GM15510 (cell line): ENCODE measurements around the gene WWC1.

Experiments
- POLR2A ChIP-seq: IDR thresholded peaks from 3 replicates; pipeline ENCODE4 v1.6.1; 2011; ENCODE audit warnings: borderline replicate concordance; ENCODE audit not compliant: insufficient read length; ENCODE audit errors: extremely low read depth

Gene WWC1

DNA sequence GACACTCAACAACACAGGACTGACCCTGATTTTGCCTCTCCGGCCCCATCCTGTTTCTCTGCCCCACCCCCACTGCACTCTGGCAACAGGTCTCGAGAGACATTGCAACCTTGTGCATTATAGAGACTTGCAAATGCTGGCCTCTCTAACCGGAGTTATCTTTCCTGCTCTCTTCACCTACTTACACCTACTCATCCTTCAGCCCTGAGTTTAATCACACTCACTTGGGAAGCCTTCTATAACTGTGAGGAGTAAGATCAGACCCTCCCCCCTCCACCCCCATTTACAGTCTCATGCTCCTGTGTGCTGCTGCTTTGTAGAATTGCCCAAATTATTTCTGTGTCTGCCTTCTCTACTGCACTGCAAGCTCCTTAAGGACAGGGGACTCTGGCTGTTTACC lies 42.8 kb downstream of the WWC1 start:
- TF ChIP-seq POLR2A: no peak

DNA sequence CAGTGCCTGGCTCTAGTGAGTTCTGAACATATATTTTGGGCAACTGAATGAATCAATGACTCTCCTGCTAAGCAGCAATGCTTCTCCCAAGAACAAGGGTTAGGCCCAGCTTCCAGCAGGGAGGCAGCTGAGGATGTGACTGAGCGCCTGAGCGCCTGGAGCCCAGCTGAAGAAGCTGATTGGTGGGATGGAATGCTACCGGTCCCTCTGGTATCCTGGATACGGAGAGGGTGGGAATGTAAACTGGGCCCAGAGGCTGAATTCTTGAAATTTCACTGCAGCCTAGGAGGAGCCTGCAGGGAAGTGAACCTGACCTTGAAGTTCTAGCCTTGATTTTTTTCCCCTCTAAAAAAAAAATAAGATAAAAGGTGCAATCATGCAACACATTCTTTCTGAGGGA lies 43.2 kb downstream of the WWC1 start:
- TF ChIP-seq POLR2A: no peak

DNA sequence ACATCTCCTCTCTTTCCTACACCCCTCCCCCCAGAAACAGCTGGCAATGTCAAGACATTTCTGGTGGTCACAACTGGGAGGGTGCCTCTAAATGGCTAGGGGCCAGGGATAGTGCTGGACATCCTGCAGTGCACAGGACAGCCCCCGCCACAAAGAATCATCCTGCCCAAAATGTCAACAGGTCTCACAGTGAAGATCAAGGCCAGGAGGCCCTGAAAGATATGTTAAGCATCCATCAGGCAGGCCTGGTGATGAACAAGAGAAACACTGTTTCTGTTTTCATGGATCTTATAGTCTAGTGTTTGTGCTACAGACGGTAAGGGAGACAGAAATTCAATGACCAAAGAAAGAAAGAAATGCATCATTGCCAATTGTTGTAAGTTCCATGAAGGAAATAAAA lies 45.9 kb downstream of the WWC1 start:
- no peak for TF ChIP-seq POLR2A

DNA sequence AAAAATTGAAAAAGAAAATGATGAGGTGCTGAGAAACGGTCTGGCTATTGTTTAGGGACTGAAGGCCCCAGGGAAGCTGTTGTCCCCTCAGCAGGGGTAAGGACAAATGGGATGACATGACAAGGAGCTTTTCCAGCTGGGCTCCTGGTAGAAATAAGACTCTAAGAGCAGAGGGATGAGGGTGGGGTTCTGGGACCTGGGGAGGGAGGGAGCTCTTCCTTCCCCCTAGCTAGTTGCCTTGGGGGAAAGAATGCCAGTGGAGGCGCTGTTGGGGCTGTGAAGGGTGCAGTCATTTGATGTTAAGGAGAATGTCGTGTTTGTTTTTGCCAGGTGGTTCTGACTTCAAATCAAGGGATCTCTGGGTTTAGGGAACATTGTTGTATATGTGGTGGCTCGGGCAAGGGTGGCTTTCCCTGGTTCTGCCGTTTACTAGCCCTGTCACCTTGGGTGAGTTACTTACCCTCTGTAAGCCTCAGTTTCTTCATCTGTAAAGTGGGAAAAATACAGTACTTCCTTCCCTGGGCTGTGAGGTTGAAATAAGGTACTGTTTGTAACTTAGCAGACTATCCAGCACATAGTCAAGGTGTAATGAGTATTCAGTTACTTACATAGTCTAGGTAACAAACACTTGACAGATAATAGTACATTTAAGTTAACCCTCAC lies 47.8 kb downstream of the WWC1 start:
- no peak for TF ChIP-seq POLR2A

DNA sequence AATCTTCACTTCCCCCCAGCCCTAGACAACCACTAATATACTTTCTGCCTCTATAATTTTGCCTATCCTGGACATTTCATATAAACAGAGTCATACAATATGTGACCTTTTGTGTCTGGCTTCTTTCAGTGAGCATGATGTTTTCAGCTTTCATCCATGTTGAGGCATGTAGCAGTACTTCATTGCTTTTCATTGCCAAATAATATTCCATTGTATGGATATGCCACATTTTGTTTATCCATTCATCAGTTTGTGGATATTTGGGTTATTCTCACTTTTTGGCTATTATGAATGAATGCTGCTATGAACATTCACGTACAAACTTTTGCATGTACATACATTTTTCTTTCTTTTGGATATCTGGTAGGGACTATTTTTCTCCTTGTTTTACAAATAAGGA lies 49.0 kb downstream of the WWC1 start:
- no peak for TF ChIP-seq POLR2A

DNA sequence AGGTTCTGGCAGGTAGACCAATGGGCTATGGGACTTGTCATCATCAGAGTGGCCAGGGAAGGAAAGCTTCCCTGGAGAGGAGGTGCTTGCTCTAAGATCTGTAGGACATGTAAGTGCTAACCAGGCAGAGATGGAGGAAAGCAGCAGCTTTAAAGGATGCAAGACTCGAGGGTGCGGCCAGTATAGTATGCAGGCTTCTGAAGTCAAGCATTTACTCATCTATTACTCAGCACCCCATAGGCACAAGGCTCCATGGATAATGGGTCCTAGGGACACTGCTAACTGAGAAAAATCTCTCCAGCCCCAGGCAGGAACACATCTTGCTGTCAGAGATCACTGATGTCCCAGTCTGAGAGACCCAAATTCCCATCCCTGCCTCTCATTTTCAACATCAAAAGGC lies 49.7 kb downstream of the WWC1 start:
- no peak for TF ChIP-seq POLR2A

DNA sequence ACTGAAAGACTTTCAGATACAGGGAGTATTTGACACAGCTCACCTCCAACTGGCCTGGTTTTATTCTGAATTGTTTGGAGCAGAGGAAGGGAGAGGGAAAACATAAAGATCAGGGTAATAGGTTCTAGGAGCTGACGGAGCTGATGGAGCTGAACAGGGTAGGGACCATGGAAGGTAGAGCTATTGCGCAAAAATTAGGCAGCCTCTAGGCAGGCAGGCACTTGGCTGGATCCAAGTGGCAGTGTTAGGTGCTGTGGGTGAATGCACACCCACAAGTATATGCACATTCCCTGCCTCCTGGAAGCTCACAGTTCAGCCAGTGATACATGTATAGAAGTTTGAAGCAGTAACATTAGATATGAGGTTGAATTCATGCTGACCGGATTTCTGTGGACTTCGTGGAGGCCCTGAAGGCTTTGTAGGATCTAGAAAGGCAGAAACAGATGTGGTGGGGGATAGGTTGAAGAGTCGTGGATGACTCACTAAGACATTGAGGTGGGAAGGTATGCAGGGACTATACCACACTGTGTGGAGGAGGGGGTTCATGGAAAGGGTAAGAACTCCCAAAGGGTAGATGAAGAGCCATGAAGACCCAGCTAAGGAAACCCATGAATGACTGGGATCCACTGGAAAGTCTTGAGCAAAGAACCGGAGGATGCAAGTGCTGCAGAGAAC lies 50.8 kb downstream of the WWC1 start:
- no peak for TF ChIP-seq POLR2A

DNA sequence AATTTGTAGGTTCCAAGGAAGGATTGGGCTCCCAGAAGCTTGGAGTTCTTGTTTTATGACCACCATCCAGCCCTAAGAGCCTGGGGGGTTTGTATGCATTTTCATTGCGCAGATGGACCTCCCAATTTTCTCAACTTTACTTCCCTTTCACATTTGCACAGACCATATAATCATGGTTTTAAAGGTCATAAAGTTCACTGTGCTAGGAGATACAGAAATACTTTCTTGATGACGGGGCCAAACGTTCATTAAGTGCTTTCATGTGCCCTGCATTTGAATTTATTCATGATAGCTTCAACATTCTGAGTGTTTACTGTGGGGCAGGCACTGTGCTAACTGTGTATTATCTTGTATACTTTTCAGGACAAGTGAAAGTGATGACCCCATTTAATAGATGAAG lies 51.5 kb downstream of the WWC1 start:
- no peak for TF ChIP-seq POLR2A

DNA sequence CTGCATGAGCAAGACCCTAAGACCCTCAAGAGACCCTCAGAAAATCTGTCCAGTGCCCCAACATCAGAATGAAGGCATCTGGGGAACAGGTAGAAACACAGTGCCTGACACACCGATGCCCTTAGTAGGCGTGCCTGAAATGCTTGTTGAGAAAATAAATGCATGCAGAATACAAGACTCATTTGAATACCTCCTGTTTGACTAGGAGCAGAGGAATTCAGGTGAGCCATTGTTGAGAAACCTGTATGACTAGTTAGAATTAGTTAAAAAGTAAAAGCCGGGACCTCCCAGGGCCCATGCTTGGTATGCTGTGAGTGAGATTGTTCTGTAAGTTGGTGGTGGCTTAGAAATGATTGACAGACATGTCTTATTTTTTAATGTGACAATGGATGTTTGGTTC lies 55.0 kb downstream of the WWC1 start:
- TF ChIP-seq POLR2A: no peak

DNA sequence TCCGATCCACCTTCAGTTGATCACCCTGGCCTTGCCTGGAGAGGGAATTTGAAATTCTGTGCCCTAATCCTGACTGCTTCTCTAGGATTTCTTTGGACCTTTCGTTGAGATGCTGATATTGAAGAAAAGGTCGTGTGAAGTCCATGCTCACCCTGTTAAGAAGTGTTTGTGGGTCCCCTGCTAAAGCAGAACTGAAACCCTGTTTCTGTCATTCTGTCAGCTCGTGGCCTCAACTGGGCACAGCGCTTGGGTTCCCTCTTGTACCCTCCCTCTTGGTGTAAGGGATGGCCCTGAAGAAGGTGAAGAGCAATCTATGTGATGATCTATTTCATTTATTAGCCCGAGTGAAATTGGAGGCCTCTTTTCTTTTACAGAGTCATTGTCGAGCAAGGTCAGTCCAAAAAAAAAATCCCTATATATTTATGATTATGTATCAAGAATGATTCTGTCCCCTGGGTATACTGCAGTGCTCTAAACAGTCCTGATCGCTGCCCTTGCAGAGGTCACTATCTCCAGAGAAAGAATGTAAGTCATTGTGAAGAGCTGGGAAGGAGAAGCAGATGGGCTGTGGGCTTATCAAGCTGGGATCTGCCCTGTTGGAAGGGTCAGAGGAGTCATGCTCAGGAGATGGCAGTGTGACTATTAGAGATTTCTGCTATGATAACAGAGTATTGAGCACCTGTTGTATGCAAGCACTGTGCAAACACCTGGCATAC lies 56.1 kb downstream of the WWC1 start:
- no peak for TF ChIP-seq POLR2A

DNA sequence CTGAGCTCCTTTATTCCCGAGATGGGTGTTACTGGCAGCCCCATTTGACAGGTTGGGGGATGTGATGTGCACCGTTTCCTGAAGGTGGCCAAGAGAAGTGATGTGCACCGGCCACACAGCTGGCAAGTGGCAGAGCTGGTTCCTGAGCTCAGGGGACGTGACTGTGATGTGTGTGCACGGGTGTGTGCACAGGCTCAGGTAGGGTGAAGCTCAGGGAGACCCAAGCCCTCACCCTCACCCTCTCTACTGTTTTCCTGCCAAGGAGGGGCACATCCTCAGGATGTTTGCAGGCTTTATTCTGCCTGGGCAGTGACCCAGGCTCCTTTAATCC lies 56.6 kb downstream of the WWC1 start:
- no peak for TF ChIP-seq POLR2A

DNA sequence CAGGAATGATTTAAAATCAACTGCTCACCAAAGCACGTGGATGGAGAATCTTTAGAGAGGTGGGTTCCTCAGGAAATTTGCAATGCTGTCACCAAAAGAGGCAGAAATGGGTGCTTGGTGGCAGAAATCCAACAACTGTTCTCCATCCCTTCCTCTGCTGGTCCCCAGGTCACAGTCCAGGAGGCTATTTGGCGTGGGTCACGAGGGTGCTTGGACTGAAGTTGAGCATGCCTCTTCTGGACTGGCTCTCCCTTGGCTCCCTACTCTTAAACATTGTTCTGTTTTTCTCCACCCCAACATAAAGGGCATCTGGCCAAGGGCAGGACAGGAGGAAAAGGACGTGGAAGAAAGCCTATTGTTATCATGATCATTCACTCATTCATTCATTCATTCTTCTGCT lies 58.9 kb downstream of the WWC1 start:
- no peak for TF ChIP-seq POLR2A

DNA sequence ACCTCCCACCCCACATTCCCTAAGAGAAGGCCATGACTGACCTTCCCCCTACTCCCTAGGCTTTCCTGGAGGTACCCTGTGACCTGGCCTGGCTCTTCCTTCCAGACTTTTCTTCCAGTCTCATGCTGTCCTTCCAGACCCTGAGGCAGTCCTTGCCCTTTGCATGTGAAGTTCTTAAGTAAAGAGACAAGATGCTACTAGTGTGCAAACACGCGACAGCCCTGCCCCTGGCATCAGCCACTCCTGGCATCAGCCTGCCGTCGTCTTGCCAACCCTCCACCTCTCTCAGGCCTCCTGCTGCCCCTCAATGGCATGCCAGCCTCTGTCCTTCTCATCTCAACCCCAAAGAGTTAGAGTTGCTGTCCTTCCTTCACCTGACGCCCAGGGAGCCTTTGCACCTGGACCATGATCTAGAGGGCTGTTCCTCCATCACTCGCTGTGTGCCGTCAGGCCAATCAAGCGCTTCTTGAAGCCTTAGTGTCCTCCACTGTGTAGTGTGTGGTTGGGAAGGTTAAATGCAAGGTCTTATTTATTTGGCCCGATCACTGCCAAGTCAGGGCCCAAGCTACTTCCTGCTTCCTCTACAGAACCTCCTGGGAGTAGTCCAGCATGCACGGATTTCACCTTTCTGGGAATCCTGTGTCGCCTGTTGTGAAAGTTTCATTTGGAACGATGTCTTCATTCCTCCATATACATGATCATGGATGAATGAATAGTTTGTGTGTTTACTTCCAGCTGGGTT lies 61.9 kb downstream of the WWC1 start:
- no peak for TF ChIP-seq POLR2A

DNA sequence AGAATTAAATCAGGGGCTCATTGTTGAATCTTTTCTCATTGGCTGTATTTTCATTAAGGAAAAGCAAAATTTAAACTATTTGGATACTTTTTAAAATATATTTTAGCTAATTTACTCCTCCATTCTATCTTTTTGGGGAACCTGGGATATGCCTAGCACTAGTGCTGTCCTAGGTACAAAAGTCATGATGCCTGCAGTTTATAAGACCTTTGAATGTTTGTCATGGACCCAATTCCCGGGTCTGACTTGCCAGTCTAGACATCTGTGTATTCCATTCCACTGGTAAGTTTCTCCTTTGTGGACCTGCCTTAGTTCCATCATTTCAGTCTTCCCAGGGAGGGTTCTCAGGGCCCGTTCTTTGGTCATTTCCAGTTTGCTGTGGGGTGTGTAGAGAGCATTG lies 63.0 kb downstream of the WWC1 start:
- TF ChIP-seq POLR2A: no peak

DNA sequence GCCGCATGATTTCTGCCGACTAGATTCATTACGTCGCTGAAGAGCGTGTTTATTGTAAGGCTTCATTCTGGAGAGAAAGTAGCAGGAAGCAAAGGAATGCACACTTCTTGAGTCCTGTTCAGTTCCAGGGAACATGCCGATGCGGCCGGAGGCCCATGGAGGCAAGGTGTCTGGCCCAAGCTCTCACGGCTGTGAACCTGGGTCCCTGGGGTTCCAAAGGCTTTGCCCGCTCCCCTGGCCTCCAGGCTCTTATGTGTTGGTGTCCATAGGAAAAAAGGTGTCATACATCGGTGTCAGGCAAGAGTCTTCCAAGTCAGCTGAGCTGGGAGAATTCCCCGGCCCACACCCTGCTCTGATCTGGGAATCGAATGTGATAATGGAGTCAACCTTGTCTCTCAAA lies 64.7 kb downstream of the WWC1 start:
- TF ChIP-seq POLR2A: no peak

DNA sequence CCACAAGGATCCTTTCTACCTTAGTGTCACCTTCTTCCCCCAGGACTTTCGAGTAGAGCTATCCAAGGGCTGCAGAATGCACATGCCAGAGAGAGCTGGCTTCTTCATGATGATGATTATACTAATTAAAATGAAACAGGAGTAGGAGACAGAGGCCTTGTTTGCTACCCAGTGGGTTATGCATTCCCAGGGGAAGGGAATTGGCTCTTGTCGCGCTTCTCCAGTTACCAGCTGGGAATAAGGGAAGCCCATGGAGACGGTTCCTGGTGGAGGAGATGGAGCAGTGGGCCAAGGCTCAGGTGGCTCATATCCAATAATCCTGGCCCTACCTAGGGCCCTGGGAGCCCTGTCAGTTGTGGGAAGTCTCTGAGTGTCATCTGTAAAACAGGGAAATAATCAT lies 65.1 kb downstream of the WWC1 start:
- no peak for TF ChIP-seq POLR2A

DNA sequence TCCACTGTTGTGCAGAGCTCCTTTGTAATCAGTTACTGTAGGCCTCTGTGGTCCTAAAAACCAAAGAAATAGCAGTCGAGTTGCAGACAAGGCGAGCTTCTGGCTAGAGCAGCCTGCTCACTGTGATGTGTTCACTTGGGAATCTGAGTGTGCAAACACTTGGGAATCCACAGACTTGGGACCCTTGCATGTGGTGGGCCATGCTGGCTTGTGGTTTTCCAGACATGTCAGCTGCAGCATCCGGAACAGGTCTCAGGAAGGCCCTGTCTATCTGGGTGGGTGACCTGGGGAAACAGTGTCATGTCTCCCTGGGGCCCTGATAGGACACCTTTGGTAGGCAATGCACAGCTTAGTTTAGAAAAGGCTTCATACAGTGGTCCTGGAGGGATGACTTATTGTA lies 66.4 kb downstream of the WWC1 start:
- no peak for TF ChIP-seq POLR2A
